ENCODE results near the gene TMA7. TPM values are rescaled to one million over a fixed set of nuclear protein-coding genes. Genes with fewer than 3 reads are reported as not detected.

Gene TMA7
- polyA plus RNA-seq, 1 experiment, result 53.8 TPM

- CTCF ChIA-PET, result interaction anchor here (1.1 to 2.2 kb wide), 2 partner anchors 12 kb away, joined by 4 to 6 read pairs; no protein-coding TSS in a partner anchor
- peaks cover 42% of the 10 kb centered on the region for H3K36me3 ChIP-seq (ENCODE audit: control insufficient read depth, insufficient read depth, low read length)
- no peaks in the 10 kb centered on the region for H3K27me3 ChIP-seq (ENCODE audit: control insufficient read depth, insufficient read depth, low read length)
- no peak for DNase-seq (ENCODE audit: low read depth)
- POLR2A ChIA-PET, result no interaction called here
- H3K4me3 ChIP-seq (ENCODE audit: low read depth, low read length), result no peak overlapping the region
- TF ChIP-seq CTCF (IDR thresholded peaks at IDR 0.05; ENCODE audit: insufficient read depth, low read depth, low read length), result no peak
Observed at GRCh38 chr3:48412375-48413001, 27.6 kb upstream of the TMA7 start.

- Histone ChIP-seq H3K27me3 (ENCODE audit: control insufficient read depth, insufficient read depth, low read length) (no peaks in the 10 kb centered on the region), H3K36me3 (ENCODE audit: control insufficient read depth, insufficient read depth, low read length) (peaks cover 45% of the 10 kb centered on the region), H3K4me3 (ENCODE audit: low read depth, low read length) (no peak overlapping the region)
- no peak for TF ChIP-seq CTCF (IDR thresholded peaks at IDR 0.05; ENCODE audit: insufficient read depth, low read depth, low read length)
- CTCF ChIA-PET, result interaction anchor here (0.6 to 2.8 kb wide), 3 partner anchors 12 to 27 kb away, joined by 4 to 12 read pairs (median 6); partner anchors contain the start of gene CCDC51
- no peak for DNase-seq (ENCODE audit: low read depth)
- POLR2A ChIA-PET, result no interaction called here
Observed at GRCh38 chr3:48413086-48413485, 27.0 kb upstream of the TMA7 start.

GRCh38 chr3:48413611-48414010 lies 26.4 kb upstream of the TMA7 start:
- Histone ChIP-seq H3K27me3 (ENCODE audit: control insufficient read depth, insufficient read depth, low read length) (no peaks in the 10 kb centered on the region), H3K36me3 (ENCODE audit: control insufficient read depth, insufficient read depth, low read length) (peaks cover 44% of the 10 kb centered on the region), H3K4me3 (ENCODE audit: low read depth, low read length) (no peak overlapping the region)
- DNase-seq (ENCODE audit: low read depth), result no peak
- CTCF ChIA-PET, result interaction anchor here (0.6 to 2.8 kb wide), 5 partner anchors 10 to 26 kb away, joined by 3 to 12 read pairs (median 4); partner anchors contain the start of gene CCDC51
- TF ChIP-seq CTCF (IDR thresholded peaks at IDR 0.05; ENCODE audit: insufficient read depth, low read depth, low read length), result no peak
- POLR2A ChIA-PET, result no interaction called here

- H3K4me3 ChIP-seq (ENCODE audit: low read depth, low read length), result no peak overlapping the region
- CTCF ChIA-PET, result interaction anchor here (0.9 to 2.8 kb wide), 5 partner anchors 11 to 21 kb away, joined by 3 to 12 read pairs (median 6); no protein-coding TSS in a partner anchor
- H3K36me3 ChIP-seq (ENCODE audit: control insufficient read depth, insufficient read depth, low read length), result peaks cover 43% of the 10 kb centered on the region
- no peaks in the 10 kb centered on the region for H3K27me3 ChIP-seq (ENCODE audit: control insufficient read depth, insufficient read depth, low read length)
- POLR2A ChIA-PET, result no interaction called here
- TF ChIP-seq CTCF (IDR thresholded peaks at IDR 0.05; ENCODE audit: insufficient read depth, low read depth, low read length), result no peak
- DNase-seq (ENCODE audit: low read depth), result no peak
Observed at GRCh38 chr3:48414376-48415250, 25.4 kb upstream of the TMA7 start.

Measured in BJ (cell line).